NCI-H748 treated with DMSO at 0.1 percent for 48 hours (cell line): ENCODE results near the gene RAB24.

Source experiments
- DNase-seq: peaks from one replicate; lab custom pipeline; 2025; lab: John Stamatoyannopoulos, UW

Gene RAB24

GRCh38 chr5:177332896-177333260 is 29.4 kb upstream of the RAB24 start:
- DNase-seq, result no peak

- DNase-seq, result no peak
Measured at GRCh38 chr5:177332031-177332895, 28.7 kb upstream of the RAB24 start.

GRCh38 chr5:177330991-177331842 is 27.7 kb upstream of the RAB24 start:
- no peak for DNase-seq

- no peak for DNase-seq
Measured at GRCh38 chr5:177329883-177330282, 26.4 kb upstream of the RAB24 start.

GRCh38 chr5:177328545-177329231 is 25.2 kb upstream of the RAB24 start:
- DNase-seq, result no peak

- DNase-seq, result no peak
Measured at GRCh38 chr5:177327539-177328522, 24.3 kb upstream of the RAB24 start.

GRCh38 chr5:177325868-177326381 is 22.4 kb upstream of the RAB24 start:
- DNase-seq, result no peak

- no peak for DNase-seq
Measured at GRCh38 chr5:177320879-177321278, 17.4 kb upstream of the RAB24 start.

- DNase-seq, result no peak
Measured at GRCh38 chr5:177319913-177320588, 16.5 kb upstream of the RAB24 start.

GRCh38 chr5:177317959-177318377 is 14.4 kb upstream of the RAB24 start:
- DNase-seq, result peak; percentile 70

GRCh38 chr5:177316005-177316404 is 12.5 kb upstream of the RAB24 start:
- no peak for DNase-seq

- no peak for DNase-seq
Measured at GRCh38 chr5:177315411-177315810, 11.9 kb upstream of the RAB24 start.

- no peak for DNase-seq
Measured at GRCh38 chr5:177314376-177315342, 11.1 kb upstream of the RAB24 start.

GRCh38 chr5:177313561-177314259 is 10.2 kb upstream of the RAB24 start:
- no peak for DNase-seq

- DNase-seq, result no peak
Measured at GRCh38 chr5:177312649-177313181, 9.2 kb upstream of the RAB24 start.

- DNase-seq, result peak; percentile 96
Measured at GRCh38 chr5:177311723-177312648, 8.5 kb upstream of the RAB24 start, which contains the start of gene MXD3. MXD3 (minus strand) TSS chr5:177311898; CDS start chr5:177311830, 68 bp downstream.

- no peak for DNase-seq
Measured at GRCh38 chr5:177311392-177311722, 7.8 kb upstream of the RAB24 start.
